ENCODE measurements around the gene MYO1C.

MYO1C gene

DNA sequence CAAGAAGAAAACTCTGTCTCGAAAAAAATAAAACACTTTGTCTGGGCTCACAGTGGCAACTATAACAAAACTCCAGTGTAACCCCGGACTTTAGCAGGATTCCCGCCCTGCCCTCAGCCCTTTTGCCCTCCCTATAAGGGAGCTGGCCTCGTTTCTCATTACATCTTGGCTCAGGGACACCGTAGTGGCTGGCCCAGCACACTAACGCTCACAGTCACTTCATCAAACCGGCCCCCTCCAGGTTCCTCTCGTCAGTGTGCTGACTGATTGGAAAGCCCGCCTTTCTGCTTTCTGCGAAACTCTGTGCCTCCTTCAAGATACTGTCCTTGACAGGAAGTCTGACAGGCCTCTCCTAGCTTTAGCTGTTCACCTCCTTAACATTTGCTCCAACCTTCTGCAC is 11.2 kb upstream of the MYO1C start:
- Histone ChIP-seq H3K27ac (no peak overlapping the region), H3K4me2 (ENCODE audit: low read length) (no peak overlapping the region), H3K36me3 (ENCODE audit: control insufficient read depth, insufficient read depth, low read length) (no peaks in the 10 kb centered on the region), H3K9ac (no peak overlapping the region), H3K4me1 (no peaks in the 10 kb centered on the region), H3K27me3 (ENCODE audit: control insufficient read depth, insufficient read depth, low read length) (no peaks in the 10 kb centered on the region), H2AFZ (no peak overlapping the region), H3K79me2 (peaks cover 5% of the 10 kb centered on the region), H3K9me3 (ENCODE audit: control insufficient read depth, low read length) (no peaks in the 10 kb centered on the region), H3K4me3 (ENCODE audit: low read depth, low read length) (no peak overlapping the region)
- TF ChIP-seq, protein P1, sequence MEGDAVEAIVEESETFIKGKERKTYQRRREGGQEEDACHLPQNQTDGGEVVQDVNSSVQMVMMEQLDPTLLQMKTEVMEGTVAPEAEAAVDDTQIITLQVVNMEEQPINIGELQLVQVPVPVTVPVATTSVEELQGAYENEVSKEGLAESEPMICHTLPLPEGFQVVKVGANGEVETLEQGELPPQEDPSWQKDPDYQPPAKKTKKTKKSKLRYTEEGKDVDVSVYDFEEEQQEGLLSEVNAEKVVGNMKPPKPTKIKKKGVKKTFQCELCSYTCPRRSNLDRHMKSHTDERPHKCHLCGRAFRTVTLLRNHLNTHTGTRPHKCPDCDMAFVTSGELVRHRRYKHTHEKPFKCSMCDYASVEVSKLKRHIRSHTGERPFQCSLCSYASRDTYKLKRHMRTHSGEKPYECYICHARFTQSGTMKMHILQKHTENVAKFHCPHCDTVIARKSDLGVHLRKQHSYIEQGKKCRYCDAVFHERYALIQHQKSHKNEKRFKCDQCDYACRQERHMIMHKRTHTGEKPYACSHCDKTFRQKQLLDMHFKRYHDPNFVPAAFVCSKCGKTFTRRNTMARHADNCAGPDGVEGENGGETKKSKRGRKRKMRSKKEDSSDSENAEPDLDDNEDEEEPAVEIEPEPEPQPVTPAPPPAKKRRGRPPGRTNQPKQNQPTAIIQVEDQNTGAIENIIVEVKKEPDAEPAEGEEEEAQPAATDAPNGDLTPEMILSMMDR (IDR thresholded peaks at IDR 0.05) = no peak

DNA sequence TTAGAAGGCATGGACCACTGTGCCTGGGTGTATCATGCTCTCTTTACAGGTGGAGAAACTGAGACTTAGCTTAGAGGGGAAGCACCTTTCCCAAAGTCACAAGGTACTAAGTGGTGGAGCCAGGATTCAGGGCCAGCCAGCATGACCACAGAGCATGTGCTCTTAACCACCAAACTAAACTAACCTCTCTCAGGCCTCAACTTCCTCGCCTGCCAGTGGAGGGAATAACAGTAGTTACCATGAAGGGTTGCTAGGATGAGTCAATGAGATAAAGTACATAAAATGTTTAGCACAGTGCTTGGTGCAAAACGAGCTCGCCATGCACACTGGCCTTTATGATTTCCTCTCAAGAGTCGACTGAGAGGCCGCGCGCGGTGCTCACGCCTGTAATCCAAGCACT is 6.4 kb upstream of the MYO1C start:
- Histone ChIP-seq H3K4me1 (no peaks in the 10 kb centered on the region), H3K27ac (no peak overlapping the region), H3K9me3 (ENCODE audit: control insufficient read depth, low read length) (no peaks in the 10 kb centered on the region), H3K9ac (no peak overlapping the region), H2AFZ (no peak overlapping the region), H3K79me2 (no peaks in the 10 kb centered on the region), H3K36me3 (ENCODE audit: control insufficient read depth, insufficient read depth, low read length) (no peaks in the 10 kb centered on the region), H3K27me3 (ENCODE audit: control insufficient read depth, insufficient read depth, low read length) (no peaks in the 10 kb centered on the region), H3K4me3 (ENCODE audit: low read depth, low read length) (no peak overlapping the region), H3K4me2 (ENCODE audit: low read length) (no peak overlapping the region)
- TF ChIP-seq, protein P1 (IDR thresholded peaks at IDR 0.05) = no peak

DNA sequence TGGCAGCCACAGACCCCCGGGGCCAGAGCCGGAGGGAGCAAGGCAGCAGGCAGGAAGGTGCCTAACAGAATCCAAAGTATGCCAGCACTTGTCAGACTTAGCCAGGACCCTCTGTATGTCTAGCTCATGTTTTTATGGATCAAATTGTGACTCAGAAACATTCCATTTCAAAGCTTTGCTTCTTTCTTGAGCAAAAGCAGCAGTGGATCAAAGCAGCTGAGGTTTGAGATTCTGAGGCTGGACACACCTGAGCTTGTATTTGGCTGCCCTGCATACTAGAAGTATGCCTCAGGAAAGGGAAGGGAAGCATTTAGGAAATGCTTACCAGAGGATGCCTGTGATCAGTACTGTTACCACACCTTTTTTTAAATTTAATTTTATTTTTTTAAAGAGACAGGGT is 5.7 kb upstream of the MYO1C start:
- Histone ChIP-seq H3K79me2 (no peaks in the 10 kb centered on the region), H3K27me3 (ENCODE audit: control insufficient read depth, insufficient read depth, low read length) (no peaks in the 10 kb centered on the region), H3K4me2 (ENCODE audit: low read length) (no peak overlapping the region), H2AFZ (no peak overlapping the region), H3K36me3 (ENCODE audit: control insufficient read depth, insufficient read depth, low read length) (no peaks in the 10 kb centered on the region), H3K4me3 (ENCODE audit: low read depth, low read length) (no peak overlapping the region), H3K4me1 (no peaks in the 10 kb centered on the region), H3K9me3 (ENCODE audit: control insufficient read depth, low read length) (no peaks in the 10 kb centered on the region), H3K27ac (no peak overlapping the region), H3K9ac (no peak overlapping the region)
- TF ChIP-seq, protein P1 (IDR thresholded peaks at IDR 0.05) = no peak

DNA sequence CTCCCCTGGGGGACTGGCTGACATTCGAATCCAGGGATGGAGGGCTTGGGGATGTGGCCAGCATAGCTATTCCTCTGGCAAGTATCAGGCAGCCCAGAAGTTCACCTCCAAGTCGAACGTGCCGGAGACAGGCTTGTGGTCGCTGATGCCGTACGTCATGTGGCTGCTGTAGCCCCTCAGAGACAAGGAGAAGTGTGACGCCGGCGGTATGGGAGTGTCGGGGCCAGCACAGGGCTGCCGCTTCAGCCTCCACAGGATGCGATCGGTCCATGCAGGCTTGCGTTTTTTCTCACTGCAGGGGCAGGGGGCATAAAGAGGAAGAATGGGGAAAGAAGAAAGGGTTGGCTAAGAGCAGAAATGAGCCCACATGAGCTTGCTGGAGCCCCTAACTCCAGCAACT is 5.3 kb upstream of the MYO1C start:
- Histone ChIP-seq H3K9me3 (ENCODE audit: control insufficient read depth, low read length) (no peaks in the 10 kb centered on the region), H3K79me2 (no peaks in the 10 kb centered on the region), H2AFZ (no peak overlapping the region), H3K27ac (no peak overlapping the region), H3K27me3 (ENCODE audit: control insufficient read depth, insufficient read depth, low read length) (no peaks in the 10 kb centered on the region), H3K4me2 (ENCODE audit: low read length) (no peak overlapping the region), H3K4me1 (no peaks in the 10 kb centered on the region), H3K36me3 (ENCODE audit: control insufficient read depth, insufficient read depth, low read length) (no peaks in the 10 kb centered on the region), H3K9ac (no peak overlapping the region), H3K4me3 (ENCODE audit: low read depth, low read length) (no peak overlapping the region)
- TF ChIP-seq, protein P1 (IDR thresholded peaks at IDR 0.05) = no peak

DNA sequence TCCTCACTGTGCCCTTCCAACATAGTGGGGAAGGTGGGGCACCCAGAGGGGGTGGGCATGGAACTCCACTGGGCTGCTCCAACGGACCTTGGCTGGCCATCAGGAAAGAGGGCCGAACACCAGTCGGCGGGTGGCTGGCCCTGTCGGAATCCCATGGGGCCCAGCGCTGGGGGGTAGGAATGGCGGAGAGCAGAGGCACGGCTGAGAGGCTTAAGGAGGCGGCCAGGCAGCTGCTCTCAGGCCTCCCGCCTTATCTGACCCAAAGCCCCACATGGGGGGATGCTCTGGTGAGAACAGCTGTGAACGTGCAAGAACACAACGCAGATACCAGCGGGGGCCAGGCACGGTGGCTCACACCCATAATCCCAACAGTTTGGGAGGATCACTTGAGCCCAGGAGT is 4.4 kb upstream of the MYO1C start:
- no peaks in the 10 kb centered on the region for H3K27me3 ChIP-seq (ENCODE audit: control insufficient read depth, insufficient read depth, low read length)
- no peaks in the 10 kb centered on the region for H3K4me1 ChIP-seq
- H3K9ac ChIP-seq = no peak overlapping the region
- no peak overlapping the region for H3K4me2 ChIP-seq (ENCODE audit: low read length)
- H2AFZ ChIP-seq = no peak overlapping the region
- no peaks in the 10 kb centered on the region for H3K9me3 ChIP-seq (ENCODE audit: control insufficient read depth, low read length)
- H3K36me3 ChIP-seq (ENCODE audit: control insufficient read depth, insufficient read depth, low read length) = no peaks in the 10 kb centered on the region
- H3K27ac ChIP-seq = no peak overlapping the region
- no peak overlapping the region for H3K4me3 ChIP-seq (ENCODE audit: low read depth, low read length)
- no peaks in the 10 kb centered on the region for H3K79me2 ChIP-seq
- TF ChIP-seq, protein P1 (IDR thresholded peaks at IDR 0.05) = no peak

Measured in parathyroid adenoma (tissue), 2 donors.